Stimulated activated CD4-positive, alpha-beta T cell treated with anti-CD3 and anti-CD28 coated beads, TNF-alpha, amount 100 ng/mL, for 1 hour (primary cell): ENCODE data around the gene RAMP3.
"Not testable (repeated sequence)": the region's sequence is repeated elsewhere in the genome, so short reads cannot be mapped to it uniquely, and the experiment has no call there.

Experiments used
- DNase-seq, 3 donors: peaks; one replicate each; pipeline ENCODE4 v3.0.0-alpha.2; 2020; ENCODE audit warnings: low read depth in 3 of 3, low spot score in 1 of 3

RAMP3 gene

GRCh38 chr7:45131891-45132290 lies 25.7 kb upstream of the RAMP3 start:
- no peak for DNase-seq

- DNase-seq: no peak
Observed at GRCh38 chr7:45132708-45133320, 24.8 kb upstream of the RAMP3 start.

GRCh38 chr7:45133352-45133751 lies 24.2 kb upstream of the RAMP3 start:
- no peak for DNase-seq

- DNase-seq: no peak
Observed at GRCh38 chr7:45133877-45134276, 23.7 kb upstream of the RAMP3 start.

- peak; percentile 29 to 46 (median 36) for DNase-seq
Observed at GRCh38 chr7:45136106-45137060, 21.2 kb upstream of the RAMP3 start.

GRCh38 chr7:45138433-45139267 lies 18.9 kb upstream of the RAMP3 start:
- DNase-seq: no peak

GRCh38 chr7:45140827-45141226 lies 16.8 kb upstream of the RAMP3 start:
- DNase-seq: no peak

- DNase-seq: no peak
Observed at GRCh38 chr7:45143616-45144015, 14.0 kb upstream of the RAMP3 start.

GRCh38 chr7:45145881-45146280 lies 11.7 kb upstream of the RAMP3 start:
- DNase-seq: no peak

- DNase-seq: no peak
Observed at GRCh38 chr7:45146531-45147379, 10.8 kb upstream of the RAMP3 start.

- no peak for DNase-seq
Observed at GRCh38 chr7:45147858-45148652, 9.5 kb upstream of the RAMP3 start.

GRCh38 chr7:45148653-45148973 lies 9.0 kb upstream of the RAMP3 start:
- no peak for DNase-seq

GRCh38 chr7:45149606-45150005 lies 8.0 kb upstream of the RAMP3 start:
- no peak for DNase-seq

GRCh38 chr7:45150199-45150598 lies 7.4 kb upstream of the RAMP3 start:
- no peak for DNase-seq

GRCh38 chr7:45151131-45151684 lies 6.4 kb upstream of the RAMP3 start:
- no peak for DNase-seq

GRCh38 chr7:45151967-45152366 lies 5.6 kb upstream of the RAMP3 start:
- no peak for DNase-seq

GRCh38 chr7:45153233-45153632 lies 4.4 kb upstream of the RAMP3 start:
- DNase-seq: no peak

- DNase-seq: not testable (repeated sequence)
Observed at GRCh38 chr7:45153861-45154260, 3.7 kb upstream of the RAMP3 start.

- DNase-seq: no peak
Observed at GRCh38 chr7:45155357-45155900, 2.2 kb upstream of the RAMP3 start.
